SK-N-SH treated with all-trans-retinoic acid at 6 μM for 48 hours (cell line): ENCODE measurements around the gene SCIMP.

Experiments used
- ATAC-seq: fragments of 200-7000 bp; cut with Tn5 transposase; 3 replicates; pipeline ENCODE4 v1.9.1; 2020; ENCODE audit warnings: mild to moderate bottlenecking, moderate library complexity
- ARNTL ChIP-seq: fragments of 450-650 bp; formaldehyde crosslinking; IDR thresholded peaks from 2 replicates; pipeline ENCODE4 v1.5.0; 2020; ENCODE audit warnings: low read depth, mild to moderate bottlenecking, moderate library complexity, borderline replicate concordance
- BACH2 ChIP-seq: fragments of 250-450 bp; sonication (Bioruptor Pico); IDR thresholded peaks from 2 replicates; pipeline ENCODE4 v1.9.0; 2021; ENCODE audit warnings: mild to moderate bottlenecking, borderline replicate concordance
- CSDC2 ChIP-seq: fragments of 250-450 bp; sonication (Bioruptor Pico); IDR thresholded peaks from 2 replicates; pipeline ENCODE4 v1.5.0; 2020; ENCODE audit warnings: mild to moderate bottlenecking, moderate library complexity
- ESRRG ChIP-seq: fragments of 250-450 bp; sonication (Bioruptor Pico); IDR thresholded peaks from 2 replicates; pipeline ENCODE4 v1.6.1; 2021; ENCODE audit warnings: mild to moderate bottlenecking
- GLIS3 ChIP-seq: fragments of 250-450 bp; sonication (Bioruptor Pico); IDR thresholded peaks from 2 replicates; pipeline ENCODE4 v1.5.0; 2020; ENCODE audit warnings: mild to moderate bottlenecking, moderate library complexity
- ISL1 ChIP-seq: fragments of 250-450 bp; sonication (Bioruptor Pico); IDR thresholded peaks from 2 replicates; pipeline ENCODE4 v2.1.2; 2022; ENCODE audit warnings: mild to moderate bottlenecking, moderate library complexity
- OSR1 ChIP-seq: fragments of 250-450 bp; sonication (Bioruptor Pico); IDR thresholded peaks from 2 replicates; pipeline ENCODE4 v1.8.0; 2022; ENCODE audit warnings: moderate library complexity, mild to moderate bottlenecking, inconsistent platforms
- PPARA ChIP-seq: fragments of 250-450 bp; sonication (Bioruptor Pico); IDR thresholded peaks from 2 replicates; pipeline ENCODE4 v1.5.0; 2020; ENCODE audit warnings: mild to moderate bottlenecking, borderline replicate concordance
- RARB ChIP-seq: fragments of 250-450 bp; sonication (Bioruptor Pico); IDR thresholded peaks from 2 replicates; pipeline ENCODE4 v1.8.0; 2021; ENCODE audit warnings: mild to moderate bottlenecking, moderate library complexity
- TCF4 ChIP-seq: fragments of 250-450 bp; sonication (Bioruptor Pico); IDR thresholded peaks from 2 replicates; pipeline ENCODE4 v1.8.0; 2021; ENCODE audit warnings: mild to moderate bottlenecking, moderate library complexity, borderline replicate concordance
- TOX ChIP-seq: fragments of 250-450 bp; sonication (Bioruptor Pico); IDR thresholded peaks from 2 replicates; pipeline ENCODE4 v1.8.0; 2021; ENCODE audit warnings: mild to moderate bottlenecking, moderate library complexity, borderline replicate concordance
- ZFP3 ChIP-seq: fragments of 250-450 bp; sonication (Bioruptor Pico); IDR thresholded peaks from 2 replicates; pipeline ENCODE4 v1.5.0; 2020; ENCODE audit warnings: mild to moderate bottlenecking, moderate library complexity
- ZFP30 ChIP-seq: fragments of 450-650 bp; formaldehyde crosslinking; IDR thresholded peaks from 2 replicates; pipeline ENCODE4 v1.5.0; 2022; ENCODE audit warnings: mild to moderate bottlenecking, moderate library complexity
- ZNF565 ChIP-seq: fragments of 450-650 bp; formaldehyde crosslinking; conservative IDR thresholded peaks from 2 replicates; pipeline ENCODE4 v1.5.0; 2020; ENCODE audit warnings: low read depth, mild to moderate bottlenecking, moderate library complexity
- ZNF8 ChIP-seq: fragments of 450-650 bp; formaldehyde crosslinking; IDR thresholded peaks from 2 replicates; pipeline ENCODE4 v1.5.0; 2020; ENCODE audit warnings: mild to moderate bottlenecking, moderate library complexity
- TF ChIP-seq, protein P1 (sequence below): fragments of 250-450 bp; sonication (Bioruptor Pico); IDR thresholded peaks from 2 replicates; pipeline ENCODE4 v1.5.0; 2020; ENCODE audit warnings: mild to moderate bottlenecking, moderate library complexity
- TF ChIP-seq, protein P2 (sequence below): fragments of 250-450 bp; sonication (Bioruptor Pico); IDR thresholded peaks from 2 replicates; pipeline ENCODE4 v1.5.1; 2021; ENCODE audit warnings: mild to moderate bottlenecking, moderate library complexity
- TF ChIP-seq, protein P3 (sequence below): fragments of 250-450 bp; sonication (Bioruptor Pico); IDR thresholded peaks from 2 replicates; pipeline ENCODE4 v1.8.0; 2020; ENCODE audit warnings: mild to moderate bottlenecking, moderate library complexity, borderline replicate concordance
- TF ChIP-seq, protein P4 (sequence below): fragments of 250-450 bp; sonication (Bioruptor Pico); IDR thresholded peaks from 2 replicates; pipeline ENCODE4 v1.5.1; 2020; ENCODE audit warnings: low read depth, mild to moderate bottlenecking, moderate library complexity

Gene SCIMP

DNA sequence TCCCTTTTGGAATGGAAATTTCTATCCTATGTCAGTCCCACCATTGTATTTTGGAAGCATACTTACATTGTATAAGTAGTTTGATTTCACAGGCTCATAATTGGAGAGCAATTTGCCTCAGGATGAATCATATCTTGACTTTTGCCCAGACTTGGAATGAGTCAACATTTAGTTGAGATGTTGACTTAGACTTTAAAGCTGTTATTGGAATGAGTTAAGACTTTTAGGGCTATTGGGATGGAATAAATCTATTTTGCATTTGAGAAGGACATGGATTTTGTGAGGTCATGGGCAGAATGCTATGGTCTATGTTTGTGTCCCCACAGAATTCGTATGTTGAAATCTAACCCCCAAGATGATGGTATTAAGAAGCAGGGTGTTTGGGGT, 30.8 kb downstream of the SCIMP start (continued):
- TF ChIP-seq, protein P1, sequence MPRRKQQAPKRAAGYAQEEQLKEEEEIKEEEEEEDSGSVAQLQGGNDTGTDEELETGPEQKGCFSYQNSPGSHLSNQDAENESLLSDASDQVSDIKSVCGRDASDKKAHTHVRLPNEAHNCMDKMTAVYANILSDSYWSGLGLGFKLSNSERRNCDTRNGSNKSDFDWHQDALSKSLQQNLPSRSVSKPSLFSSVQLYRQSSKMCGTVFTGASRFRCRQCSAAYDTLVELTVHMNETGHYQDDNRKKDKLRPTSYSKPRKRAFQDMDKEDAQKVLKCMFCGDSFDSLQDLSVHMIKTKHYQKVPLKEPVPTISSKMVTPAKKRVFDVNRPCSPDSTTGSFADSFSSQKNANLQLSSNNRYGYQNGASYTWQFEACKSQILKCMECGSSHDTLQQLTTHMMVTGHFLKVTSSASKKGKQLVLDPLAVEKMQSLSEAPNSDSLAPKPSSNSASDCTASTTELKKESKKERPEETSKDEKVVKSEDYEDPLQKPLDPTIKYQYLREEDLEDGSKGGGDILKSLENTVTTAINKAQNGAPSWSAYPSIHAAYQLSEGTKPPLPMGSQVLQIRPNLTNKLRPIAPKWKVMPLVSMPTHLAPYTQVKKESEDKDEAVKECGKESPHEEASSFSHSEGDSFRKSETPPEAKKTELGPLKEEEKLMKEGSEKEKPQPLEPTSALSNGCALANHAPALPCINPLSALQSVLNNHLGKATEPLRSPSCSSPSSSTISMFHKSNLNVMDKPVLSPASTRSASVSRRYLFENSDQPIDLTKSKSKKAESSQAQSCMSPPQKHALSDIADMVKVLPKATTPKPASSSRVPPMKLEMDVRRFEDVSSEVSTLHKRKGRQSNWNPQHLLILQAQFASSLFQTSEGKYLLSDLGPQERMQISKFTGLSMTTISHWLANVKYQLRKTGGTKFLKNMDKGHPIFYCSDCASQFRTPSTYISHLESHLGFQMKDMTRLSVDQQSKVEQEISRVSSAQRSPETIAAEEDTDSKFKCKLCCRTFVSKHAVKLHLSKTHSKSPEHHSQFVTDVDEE (CRISPR knock-in tag) = no peak
- TF ChIP-seq, protein P2, sequence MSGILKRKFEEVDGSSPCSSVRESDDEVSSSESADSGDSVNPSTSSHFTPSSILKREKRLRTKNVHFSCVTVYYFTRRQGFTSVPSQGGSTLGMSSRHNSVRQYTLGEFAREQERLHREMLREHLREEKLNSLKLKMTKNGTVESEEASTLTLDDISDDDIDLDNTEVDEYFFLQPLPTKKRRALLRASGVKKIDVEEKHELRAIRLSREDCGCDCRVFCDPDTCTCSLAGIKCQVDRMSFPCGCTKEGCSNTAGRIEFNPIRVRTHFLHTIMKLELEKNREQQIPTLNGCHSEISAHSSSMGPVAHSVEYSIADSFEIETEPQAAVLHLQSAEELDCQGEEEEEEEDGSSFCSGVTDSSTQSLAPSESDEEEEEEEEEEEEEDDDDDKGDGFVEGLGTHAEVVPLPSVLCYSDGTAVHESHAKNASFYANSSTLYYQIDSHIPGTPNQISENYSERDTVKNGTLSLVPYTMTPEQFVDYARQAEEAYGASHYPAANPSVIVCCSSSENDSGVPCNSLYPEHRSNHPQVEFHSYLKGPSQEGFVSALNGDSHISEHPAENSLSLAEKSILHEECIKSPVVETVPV (CRISPR knock-in tag) = no peak
- TF ChIP-seq, all 23 proteins: peak for 0

DNA sequence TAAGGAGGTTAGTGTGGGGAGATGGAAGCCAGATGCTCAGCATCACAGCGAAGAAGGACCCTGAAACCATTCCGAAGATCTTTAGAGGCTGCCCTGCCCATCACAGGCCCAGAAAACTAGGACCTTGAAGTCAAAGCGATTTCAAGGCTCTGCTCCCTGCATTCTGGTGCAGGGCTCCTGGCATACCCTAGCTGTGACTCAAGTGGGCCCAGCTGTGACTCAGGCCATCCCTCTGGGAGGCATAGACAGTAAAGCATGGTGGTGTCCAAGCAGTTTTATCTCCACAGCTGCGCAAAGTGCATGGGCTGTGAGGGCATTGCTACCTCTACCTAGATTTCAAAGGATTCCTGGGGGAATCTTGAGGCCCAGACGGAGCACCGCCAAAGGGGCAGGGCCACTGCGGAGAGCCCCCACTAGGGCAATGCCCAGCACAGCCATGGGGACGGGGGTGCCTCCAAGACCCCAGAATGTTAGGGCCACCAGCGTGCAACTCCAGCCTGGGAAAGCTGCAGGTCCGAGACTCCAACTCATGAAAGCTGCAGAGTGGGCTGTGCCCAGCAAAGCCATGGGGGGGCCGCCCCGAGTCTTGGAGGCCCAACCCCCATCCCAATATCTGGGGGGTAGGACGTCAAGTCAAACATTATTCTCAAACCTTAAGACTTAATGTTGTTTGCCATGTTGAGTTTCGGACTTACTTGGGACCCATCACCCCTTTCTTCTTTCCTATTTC, 31.3 kb downstream of the SCIMP start:
- no peak; the same call in 2 of the 3 replicates for ATAC-seq
- TF ChIP-seq RARB (no peak), ZNF8 (CRISPR knock-in tag) (no peak), ISL1 (CRISPR knock-in tag) (no peak), ZNF565 (CRISPR knock-in tag) (no peak), TCF4 (CRISPR knock-in tag) (no peak), GLIS3 (CRISPR knock-in tag) (no peak), ARNTL (no peak), OSR1 (CRISPR knock-in tag) (no peak), ZFP3 (CRISPR knock-in tag) (no peak), TOX (CRISPR knock-in tag) (no peak), PPARA (CRISPR knock-in tag) (no peak), BACH2 (CRISPR knock-in tag) (no peak), ESRRG (CRISPR knock-in tag) (no peak), CSDC2 (CRISPR knock-in tag) (no peak), ZFP30 (CRISPR knock-in tag) (no peak)
- TF ChIP-seq, protein P2 (CRISPR knock-in tag) = no peak
- TF ChIP-seq, protein P1 (CRISPR knock-in tag) = no peak
- TF ChIP-seq, protein P3, sequence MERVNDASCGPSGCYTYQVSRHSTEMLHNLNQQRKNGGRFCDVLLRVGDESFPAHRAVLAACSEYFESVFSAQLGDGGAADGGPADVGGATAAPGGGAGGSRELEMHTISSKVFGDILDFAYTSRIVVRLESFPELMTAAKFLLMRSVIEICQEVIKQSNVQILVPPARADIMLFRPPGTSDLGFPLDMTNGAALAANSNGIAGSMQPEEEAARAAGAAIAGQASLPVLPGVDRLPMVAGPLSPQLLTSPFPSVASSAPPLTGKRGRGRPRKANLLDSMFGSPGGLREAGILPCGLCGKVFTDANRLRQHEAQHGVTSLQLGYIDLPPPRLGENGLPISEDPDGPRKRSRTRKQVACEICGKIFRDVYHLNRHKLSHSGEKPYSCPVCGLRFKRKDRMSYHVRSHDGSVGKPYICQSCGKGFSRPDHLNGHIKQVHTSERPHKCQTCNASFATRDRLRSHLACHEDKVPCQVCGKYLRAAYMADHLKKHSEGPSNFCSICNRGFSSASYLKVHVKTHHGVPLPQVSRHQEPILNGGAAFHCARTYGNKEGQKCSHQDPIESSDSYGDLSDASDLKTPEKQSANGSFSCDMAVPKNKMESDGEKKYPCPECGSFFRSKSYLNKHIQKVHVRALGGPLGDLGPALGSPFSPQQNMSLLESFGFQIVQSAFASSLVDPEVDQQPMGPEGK (CRISPR knock-in tag) = no peak
- TF ChIP-seq, protein P4, sequence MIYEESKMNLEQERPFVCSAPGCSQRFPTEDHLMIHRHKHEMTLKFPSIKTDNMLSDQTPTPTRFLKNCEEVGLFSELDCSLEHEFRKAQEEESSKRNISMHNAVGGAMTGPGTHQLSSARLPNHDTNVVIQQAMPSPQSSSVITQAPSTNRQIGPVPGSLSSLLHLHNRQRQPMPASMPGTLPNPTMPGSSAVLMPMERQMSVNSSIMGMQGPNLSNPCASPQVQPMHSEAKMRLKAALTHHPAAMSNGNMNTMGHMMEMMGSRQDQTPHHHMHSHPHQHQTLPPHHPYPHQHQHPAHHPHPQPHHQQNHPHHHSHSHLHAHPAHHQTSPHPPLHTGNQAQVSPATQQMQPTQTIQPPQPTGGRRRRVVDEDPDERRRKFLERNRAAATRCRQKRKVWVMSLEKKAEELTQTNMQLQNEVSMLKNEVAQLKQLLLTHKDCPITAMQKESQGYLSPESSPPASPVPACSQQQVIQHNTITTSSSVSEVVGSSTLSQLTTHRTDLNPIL (CRISPR knock-in tag) = no peak
